IPS-11a (cell line): Measurements from ENCODE around the gene DRGX.

Experiments
- H3K4me3 ChIP-seq: one replicate; pipeline ENCODE4 v1.5.1; 2013; ENCODE audit warnings: low read depth, low read length, control low read depth

DRGX gene

DNA sequence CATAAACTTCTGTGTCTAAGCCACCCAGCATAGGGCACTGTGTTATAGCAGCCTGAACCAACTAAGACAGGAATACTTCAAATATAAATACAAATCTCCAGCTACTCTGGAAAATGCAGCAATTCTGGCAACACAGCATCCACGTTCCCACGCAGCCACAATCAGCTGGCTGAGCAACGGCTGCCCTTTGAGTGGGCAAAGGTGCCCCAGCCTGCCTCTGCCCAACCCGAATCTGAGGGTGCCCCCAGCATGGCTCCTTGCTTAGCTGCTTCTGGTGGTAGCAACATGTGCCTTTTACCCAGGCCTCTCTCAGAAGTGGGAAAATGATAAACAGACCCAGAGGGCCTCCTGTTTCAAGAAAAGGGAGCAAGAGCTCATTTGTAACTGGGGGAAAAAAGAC lies 12.0 kb downstream of the DRGX start:
- no peak overlapping the region for H3K4me3 ChIP-seq

DNA sequence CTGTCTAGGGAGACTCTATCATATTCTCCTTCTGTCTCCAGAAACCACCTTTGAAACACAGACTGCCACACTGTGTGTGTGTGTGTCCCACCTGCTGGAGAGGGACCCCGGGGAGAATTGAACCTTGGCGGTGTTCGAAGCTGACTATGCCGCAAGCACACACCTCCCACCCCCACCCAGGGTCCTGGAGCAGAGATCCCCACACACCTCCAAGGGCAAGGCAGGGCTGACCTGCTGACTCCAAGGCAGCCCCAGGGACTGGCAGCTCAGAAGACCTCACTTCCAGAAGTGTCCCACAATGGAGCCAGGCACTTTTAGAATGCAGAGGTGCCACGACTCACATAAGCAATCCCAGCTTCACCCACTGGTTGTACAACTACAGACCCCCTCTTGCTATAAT lies 13.1 kb downstream of the DRGX start:
- no peak overlapping the region for H3K4me3 ChIP-seq

DNA sequence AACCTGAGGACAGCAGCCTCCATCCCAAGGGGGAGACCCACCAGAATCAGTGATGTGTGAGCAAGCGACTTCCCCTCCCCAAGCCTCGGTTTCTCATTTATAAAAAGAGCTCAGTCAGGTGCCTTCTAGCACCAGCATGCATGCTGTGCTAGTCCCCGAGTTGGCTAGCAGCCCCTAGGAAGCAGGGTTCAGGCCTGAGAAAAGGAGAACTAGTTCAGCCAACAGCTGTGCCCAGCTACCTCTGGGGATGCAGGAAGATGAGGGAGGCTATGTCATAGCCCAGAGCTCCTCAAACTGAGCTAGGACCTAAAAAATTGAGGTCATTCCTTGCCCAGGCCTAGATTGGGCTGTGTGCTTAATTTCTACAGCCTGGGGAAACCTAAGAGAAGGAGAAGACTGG lies 13.7 kb downstream of the DRGX start:
- H3K4me3 ChIP-seq: no peak overlapping the region

DNA sequence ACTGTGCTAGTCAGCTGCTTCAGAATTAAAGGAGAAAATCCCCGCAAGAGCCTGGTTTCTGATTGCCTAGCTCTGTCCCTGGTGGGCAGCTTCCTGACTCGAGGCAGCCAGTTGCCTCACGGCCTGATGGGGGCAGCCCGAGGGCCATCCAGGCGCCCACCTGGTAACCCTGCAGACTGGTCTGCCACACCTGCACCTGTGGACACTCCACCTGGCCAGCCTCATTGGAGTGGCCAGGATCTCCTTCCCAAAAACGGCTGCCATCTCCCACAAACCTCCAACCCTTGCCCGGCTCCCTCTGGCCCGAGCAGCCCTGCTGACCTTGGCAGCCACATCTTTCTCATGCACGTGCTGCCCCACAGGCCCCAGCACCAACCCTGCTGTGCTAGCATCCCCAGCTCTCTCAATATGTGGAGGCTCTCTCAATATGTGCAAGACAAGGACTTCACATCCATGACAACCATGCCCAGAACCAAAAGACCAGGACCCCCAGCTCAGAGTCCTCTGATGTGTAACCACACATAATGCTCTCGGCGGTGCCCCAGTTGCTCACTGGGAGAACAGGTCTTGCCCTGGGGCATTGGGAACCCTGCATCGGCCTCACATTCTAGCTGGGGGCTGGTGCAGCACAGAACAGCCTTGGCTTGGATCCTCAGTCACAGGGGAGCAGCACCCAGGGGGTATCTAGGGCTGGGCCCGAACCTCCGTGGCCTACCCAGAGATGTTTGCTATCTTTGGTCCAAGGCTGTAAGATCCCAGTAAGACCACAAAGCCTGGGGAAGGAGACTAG lies 14.6 kb downstream of the DRGX start:
- H3K4me3 ChIP-seq: no peak overlapping the region

DNA sequence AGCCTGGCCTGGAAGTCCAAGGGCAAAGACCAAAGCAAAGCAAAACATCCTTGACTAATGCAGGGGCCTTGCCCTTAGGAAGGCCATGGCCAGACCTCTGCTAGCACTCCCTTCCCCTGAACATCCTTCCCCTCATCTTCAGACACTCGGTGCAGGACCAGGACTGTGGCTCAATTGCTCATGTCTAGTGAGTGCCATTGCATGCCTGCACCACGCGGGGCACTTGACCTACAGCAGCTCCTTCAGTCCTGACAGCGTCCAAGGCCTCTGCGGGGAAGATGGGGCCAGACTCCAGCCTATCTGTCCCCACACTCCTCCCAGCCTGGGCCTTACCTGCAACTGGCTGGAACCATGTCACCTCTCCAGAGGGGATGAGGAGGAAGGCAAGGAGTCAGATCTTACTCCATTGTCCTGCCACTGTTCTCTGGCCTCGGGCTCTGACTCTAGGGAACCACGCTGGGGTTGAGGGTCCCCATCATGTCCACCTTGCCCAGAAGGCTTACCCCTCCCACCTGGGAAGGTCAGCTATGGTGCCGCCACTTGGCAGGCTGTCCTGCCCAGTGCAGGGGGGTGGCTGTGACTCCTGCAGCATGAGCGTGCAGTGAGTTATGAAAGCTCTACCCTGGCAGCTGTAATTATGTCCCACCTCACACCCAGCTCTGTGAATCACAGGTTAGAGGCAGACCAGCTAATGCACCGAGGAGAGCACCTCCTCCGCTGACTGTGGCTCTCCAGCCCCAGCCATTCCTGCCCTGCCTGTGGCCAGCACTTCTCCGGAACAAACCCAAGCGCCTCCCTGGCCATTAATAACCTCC lies 16.1 kb downstream of the DRGX start:
- H3K4me3 ChIP-seq: no peak overlapping the region

DNA sequence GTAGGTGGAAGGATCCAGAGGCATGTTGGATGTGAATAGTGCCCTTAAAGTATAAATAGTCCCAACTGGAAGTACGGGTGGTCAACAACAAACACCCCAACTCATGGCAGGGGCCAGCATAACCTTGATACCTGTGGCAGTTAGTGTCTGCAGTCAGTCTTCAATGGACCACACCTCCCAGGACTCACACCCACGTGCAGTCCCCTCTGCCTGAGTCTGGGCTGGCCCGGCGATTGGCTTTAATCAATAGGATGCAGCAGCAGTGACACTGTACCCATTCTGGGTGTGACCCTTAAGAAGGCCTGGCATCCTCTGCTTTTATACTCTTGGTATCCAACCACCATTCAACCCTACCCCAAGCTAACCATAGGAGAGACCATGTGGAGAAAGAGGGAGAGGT lies 18.6 kb downstream of the DRGX start:
- H3K4me3 ChIP-seq: no peak overlapping the region

DNA sequence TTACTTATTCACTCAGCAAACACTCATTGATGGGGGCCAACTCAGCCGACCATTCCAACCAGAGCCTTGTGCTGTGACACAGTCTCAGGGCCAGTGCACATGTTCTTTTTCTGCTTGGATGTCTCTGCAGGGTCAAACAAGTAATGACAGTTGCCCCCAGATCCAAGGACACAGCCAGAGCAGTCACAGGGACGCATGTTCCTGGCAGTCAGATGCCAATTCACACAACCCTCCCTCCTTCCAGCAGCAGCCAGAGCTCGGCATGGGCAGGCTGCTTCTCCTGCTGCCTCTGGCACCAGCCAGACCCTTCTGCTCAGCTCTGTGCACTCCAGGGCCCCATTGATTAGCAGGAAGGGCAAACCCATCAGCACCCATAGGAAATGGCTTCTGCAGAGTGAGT lies 20.3 kb downstream of the DRGX start:
- no peak overlapping the region for H3K4me3 ChIP-seq

DNA sequence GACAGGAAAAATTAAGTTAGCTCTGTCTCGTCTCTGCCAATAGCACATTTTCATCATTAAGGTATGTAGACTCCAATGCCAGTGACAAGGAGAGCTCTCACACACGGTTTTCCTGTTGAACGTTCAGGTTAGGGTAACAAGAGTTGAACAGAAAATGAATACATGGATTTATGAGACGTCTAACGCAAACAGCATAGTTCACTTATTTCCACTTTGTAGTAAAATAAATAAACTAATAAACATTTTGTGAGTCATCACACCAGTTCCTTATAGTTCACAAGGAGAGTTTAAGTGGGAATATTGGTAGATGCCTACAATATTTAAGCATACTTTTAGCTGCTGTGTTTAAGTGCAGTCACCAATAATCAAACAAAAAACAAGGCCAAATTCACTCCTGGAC lies 21.1 kb downstream of the DRGX start:
- H3K4me3 ChIP-seq: no peak overlapping the region

DNA sequence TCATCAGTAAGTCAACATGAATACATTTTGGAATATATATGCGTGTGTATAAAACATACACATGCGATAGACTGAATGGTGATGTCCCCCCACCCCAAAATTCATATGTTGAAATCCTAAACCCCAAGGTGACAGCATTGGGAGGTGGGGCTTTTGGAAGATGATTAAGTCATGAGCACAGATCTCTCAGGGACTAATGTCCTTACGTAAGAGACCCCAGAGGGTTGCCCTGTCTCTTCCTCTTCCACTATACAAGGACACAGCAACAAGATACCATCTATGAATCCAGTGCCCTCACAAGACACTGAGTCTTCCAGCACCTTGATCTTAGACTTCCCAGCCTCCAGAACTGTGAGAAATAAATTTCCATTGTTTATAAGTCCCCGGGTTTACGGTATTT lies 22.5 kb downstream of the DRGX start:
- no peak overlapping the region for H3K4me3 ChIP-seq

DNA sequence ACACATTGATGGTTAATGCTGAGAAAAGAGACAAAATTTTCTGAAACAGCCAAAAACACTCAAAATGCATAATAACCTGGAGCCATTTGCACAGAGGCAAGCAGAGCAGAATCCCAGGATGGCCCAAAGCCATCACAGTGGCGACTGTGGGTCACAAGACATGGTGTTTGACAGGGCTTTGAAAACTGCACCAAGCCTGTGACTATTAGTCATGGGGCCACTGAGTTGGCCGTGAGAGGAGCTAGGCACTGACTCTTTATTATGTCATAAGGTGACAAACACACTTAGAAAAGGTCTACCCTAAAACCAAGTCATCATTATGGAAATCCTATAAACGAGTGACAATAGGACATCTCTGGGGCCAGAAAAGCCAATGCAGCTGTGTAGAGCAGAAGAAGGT lies 23.9 kb downstream of the DRGX start:
- no peak overlapping the region for H3K4me3 ChIP-seq

DNA sequence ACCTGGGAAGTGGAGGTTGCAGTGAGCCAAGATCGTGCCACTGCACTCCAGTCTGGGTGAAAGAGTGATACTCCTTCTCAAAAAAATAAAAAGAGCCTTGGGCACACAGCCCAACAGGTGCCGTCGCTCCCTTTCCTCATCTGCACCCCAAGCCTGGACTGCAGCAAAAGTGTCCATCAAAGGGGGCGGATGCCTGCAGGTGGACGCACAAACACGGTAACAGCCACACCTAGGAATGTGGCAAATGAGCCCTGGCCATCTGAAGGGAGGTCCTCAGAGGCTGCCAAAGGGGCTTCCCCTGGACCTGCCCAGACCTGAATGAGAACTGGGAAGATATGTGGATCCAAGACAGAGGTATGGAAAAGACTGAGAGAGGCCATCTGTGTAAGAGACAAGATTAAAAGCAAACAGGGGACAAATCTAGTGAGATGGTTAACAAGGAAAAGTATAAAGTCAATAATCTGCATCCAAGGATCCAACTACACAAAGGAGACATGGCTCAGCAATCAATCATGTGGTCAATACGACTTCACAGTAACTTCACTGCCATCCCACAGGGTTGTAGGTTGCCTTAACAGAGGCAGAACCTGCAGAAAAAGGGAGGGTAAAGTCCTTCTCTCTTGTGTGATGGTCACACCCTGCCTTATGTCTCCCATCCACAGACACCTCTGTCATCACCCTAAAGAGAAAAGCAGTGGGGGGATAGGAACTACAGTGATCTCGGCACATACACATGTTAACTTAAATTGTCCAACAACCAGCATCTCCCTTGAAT lies 25.4 kb downstream of the DRGX start:
- H3K4me3 ChIP-seq: no peak overlapping the region

DNA sequence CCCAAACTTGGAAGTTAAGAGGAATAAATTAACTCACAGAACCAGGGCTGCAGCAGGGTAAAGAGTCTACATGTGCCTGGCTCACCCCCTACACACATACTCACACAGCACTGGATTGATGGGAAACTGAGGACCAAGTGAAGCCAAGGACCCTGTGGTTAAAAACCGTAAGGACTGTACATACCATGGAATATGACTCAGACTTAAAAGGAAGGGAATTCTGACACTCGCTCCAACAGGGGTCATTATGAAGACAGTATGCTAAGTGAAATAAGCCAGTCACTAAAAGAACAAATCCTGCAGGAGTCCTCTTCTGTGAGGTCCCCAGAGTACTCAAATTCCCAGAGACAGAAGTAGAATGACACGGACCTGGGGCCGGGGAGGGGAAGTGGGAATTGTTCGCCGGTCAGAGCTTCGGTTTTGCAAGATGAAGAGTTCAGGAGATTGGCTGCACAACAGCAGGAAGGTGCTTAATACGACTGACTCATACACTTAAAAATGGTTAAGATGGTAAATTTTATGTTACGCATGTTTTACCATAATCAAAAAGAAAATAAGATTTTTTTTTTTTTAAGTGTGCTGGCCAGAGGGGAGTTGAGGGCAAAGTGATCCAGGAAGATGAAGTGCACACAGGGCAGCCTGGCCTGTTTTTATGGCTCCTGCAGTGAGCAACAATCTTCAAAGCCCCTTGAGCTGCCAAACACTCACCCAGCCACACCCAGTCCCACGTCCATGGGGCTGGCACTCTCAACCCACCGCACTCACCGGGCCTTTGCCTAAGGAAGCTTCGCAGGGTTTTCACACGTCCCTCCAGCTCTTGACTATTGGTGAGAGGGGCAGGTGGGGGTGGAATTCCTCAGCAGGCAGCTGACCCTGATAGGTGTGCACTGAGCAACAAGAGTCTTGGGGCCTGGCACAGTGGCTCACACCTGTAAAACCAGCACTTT lies 26.4 kb downstream of the DRGX start:
- no peak overlapping the region for H3K4me3 ChIP-seq

DNA sequence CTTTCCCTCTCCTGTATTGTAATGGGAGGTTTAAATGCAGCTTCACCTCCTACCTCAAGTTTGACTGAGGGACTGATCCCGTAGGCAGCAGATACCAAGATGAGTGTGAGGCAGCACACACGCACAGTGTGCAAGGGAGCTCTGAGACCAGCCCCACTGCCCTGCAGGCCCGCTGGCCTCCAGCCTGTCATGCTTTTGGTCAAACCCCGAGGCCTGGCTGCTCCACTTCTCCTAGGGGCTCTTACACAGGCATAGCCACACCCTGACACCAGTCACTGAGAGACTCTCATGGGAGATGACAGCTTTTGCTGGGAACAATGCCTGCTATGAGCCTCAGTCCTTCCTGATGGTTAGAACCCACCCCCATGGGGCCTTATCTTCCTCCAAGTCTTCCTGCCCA lies 27.6 kb downstream of the DRGX start:
- H3K4me3 ChIP-seq: no peak overlapping the region

DNA sequence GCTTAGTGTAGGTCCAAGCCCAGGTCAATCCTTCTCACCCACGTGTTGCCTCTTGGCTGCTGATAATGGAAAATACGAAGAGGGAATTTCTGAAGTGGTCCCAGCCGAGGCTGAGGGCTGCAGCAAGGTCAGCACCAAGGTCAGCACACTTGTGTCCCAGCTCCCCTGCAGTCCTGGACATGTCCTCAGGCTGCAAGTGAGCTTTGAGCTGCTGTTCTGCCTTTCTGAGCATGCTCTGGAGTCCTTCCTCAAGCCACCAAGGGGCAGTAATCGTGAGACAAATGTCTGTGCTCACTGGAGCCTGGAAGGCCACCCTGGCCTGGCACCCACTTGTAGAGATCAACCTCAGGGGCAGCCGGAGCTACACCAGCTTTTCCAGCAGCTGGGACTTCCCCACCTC lies 28.3 kb downstream of the DRGX start:
- no peak overlapping the region for H3K4me3 ChIP-seq

DNA sequence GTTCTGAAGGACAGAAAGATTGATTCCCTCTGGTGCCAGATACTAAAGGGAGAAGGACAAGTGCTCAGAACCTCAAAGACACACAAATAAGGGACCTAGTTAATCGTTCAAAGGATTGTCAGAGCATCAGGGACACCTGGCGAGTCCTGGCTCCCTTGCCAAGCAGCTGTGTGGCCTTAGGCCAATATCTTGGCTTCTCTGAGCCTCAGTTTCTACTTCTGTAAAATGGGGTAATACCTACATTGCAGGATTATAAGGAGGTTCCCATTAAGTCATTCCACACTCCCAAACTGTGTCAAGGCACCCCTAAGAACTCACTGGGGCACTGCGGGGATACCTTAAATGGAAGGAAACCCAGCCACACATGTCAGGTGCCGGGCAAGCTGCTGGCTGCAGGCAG lies 29.4 kb downstream of the DRGX start:
- no peak overlapping the region for H3K4me3 ChIP-seq

DNA sequence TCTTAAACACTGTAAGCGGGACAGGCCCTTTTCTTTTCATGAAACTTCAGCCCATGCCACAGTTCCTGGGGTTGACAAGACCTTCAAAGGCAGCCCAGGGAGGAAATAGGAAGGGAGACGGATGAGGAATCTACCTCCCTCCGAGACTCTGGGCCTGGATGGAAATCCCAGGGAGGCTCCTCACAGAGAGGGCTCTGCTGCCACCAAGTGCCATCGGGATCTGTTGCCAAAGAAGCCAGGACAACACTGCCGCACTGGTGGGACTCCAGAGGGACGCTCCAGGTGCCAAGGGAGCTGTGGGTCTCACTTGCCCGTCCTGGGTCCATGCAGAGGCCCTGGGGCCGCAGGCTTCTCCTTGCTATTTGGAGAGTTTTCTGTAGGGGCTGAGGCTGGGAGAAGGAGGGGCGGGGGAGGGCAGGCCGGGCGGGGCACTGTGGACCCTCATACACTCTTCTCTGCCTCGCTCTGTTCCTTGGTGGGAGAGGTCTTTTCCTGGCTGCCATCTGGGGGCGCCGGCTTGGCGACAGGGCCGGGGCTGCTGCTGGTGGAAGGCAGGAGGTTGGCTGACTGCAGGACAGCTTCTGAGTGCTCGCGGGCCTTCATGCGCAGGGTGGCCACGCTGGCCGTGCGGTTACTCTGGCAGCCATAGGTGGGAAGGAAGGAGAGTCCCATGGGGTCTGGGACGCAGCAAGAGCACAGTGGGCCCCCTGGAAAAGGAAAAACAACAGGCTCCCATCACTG lies 30.0 kb downstream of the DRGX start:
- no peak overlapping the region for H3K4me3 ChIP-seq

DNA sequence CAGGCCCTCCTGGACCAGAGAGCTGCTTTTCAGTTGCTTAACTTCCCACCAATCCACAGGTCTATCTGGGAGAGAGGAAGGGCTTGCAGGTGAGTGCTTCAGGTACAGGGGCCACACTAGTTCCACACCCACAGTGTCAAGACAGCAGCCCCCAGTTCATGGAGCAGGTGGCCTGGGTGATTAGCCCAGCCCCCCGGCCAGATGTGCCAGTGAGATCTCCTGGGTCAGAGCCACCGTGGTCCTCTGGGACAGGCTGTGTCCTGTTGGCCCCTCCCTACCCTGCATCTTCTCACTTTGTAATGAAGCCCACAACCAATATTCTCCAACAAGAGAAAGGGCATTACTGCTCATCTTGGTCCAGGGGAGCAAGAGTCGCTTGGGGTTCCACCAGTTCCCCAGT lies 30.6 kb downstream of the DRGX start:
- H3K4me3 ChIP-seq: no peak overlapping the region

DNA sequence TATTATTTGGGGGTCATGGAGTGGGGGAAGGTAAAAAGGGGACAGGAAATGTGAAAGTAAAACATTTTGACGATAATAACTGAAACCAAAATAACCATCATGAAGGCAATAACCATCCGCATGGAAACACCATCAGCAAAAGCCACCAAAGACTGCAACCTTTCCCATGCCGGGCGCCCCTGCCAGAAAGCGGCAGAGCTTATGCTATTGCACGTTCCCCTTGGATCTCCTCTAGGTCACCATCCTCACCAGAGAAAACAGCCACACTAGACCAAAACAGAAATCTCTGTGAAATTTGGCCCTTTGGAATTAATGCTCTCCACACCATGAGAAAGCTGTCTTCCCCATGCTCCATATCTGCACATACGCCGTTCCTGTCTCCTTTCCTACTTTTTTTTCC lies 31.1 kb downstream of the DRGX start:
- H3K4me3 ChIP-seq: no peak overlapping the region

DNA sequence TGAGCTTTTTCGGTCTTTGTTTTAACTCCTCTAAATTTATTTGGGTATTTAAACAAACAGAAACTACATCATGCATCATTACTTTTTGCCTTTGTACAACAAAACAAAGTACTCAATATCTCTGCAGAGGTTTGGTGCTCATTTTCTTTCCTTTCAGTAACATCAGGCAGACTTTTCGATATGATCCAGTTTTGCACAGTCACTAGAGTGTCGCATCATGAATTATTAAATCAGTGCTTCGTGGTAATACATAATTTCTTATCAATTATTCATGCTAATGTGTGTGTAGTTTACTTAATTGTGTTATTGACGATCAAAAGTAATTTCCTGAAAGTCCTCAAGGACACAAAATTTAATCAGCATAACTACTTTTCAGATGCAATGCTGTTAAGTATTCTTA lies 31.8 kb downstream of the DRGX start:
- H3K4me3 ChIP-seq: no peak overlapping the region
